ENCODE data around the gene INPP4A. TPM values are rescaled to one million over a fixed set of nuclear protein-coding genes. Genes with fewer than 3 reads are reported as not detected.

INPP4A gene
- total and polyA plus RNA-seq, 2 of the 13 experiments (the other 11 are each of a cell fraction or from before 2014, with no cell fraction given) = 10.1 to 10.9 TPM

DNA sequence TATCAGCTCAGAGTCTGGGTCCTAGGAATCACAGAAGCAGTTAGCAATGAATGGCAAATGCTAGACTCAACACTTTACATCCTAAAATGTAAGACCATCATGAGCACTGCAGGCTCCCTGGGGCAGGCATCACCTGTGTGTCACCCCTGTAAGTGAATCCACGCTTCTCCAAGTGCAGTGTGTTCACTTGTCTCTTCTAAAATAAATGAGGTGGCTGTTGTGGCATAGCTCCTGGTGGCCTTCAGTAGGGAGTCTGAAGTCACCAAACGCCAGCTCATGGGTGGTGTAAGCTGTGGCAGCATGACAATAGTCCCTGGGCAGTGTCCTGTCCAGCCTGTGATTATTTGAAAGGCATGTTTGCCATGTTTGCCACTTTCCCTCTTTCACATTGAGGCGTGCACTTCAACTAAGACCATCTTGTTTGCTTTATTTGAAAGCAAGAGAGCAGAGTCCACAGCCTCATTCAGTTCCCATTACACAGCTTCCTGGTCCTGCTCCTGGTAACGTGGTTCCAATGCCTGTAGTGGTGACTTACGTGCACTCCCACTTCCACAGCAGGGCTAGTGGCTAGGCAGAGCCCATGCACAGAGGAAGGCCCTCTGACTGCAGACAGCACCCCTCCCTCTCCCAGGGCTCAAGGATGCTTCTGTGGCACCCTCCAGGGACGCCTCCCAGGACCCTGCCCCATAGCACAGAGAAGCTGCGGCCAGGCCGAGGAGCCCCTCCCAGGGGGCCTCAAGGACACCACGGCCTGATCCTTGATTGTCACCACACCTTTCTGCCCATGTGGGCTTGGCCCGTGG, 139.4 kb downstream of the INPP4A start (continued):
- TF ChIP-seq, protein P1, sequence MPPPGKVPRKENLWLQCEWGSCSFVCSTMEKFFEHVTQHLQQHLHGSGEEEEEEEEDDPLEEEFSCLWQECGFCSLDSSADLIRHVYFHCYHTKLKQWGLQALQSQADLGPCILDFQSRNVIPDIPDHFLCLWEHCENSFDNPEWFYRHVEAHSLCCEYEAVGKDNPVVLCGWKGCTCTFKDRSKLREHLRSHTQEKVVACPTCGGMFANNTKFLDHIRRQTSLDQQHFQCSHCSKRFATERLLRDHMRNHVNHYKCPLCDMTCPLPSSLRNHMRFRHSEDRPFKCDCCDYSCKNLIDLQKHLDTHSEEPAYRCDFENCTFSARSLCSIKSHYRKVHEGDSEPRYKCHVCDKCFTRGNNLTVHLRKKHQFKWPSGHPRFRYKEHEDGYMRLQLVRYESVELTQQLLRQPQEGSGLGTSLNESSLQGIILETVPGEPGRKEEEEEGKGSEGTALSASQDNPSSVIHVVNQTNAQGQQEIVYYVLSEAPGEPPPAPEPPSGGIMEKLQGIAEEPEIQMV (CRISPR knock-in tag; IDR thresholded peaks at IDR 0.05; ENCODE audit: low read depth) = 0 out of 2 replicates have a peak, but pooled peaks have one; percentile 24
- TF ChIP-seq ZC3H13 (CRISPR knock-in tag; IDR thresholded peaks at IDR 0.05) (peak; percentile 77; the same call in 1 of the 2 replicates), ZNF770 (CRISPR knock-in tag; IDR thresholded peaks at IDR 0.05) (no peak), KMT2A (CRISPR knock-in tag; IDR thresholded peaks at IDR 0.05) (peak; percentile 67; the same call in 1 of the 2 replicates), JDP2 (CRISPR knock-in tag; IDR thresholded peaks at IDR 0.05; ENCODE audit: borderline replicate concordance) (no peak), ZNF652 (CRISPR knock-in tag; IDR thresholded peaks at IDR 0.05; ENCODE audit: borderline replicate concordance, low read depth) (no peak), U2AF2 (IDR thresholded peaks at IDR 0.05; ENCODE audit: low read depth, low read length) (no peak), KDM5B (CRISPR knock-in tag; IDR thresholded peaks at IDR 0.05; ENCODE audit: borderline replicate concordance) (peak; percentile 83), HCFC1 (IDR thresholded peaks at IDR 0.05; ENCODE audit: low read depth, low read length) (no peak), ATF5 (CRISPR knock-in tag; IDR thresholded peaks at IDR 0.05; ENCODE audit: low read depth) (no peak), NR0B2 (CRISPR knock-in tag; IDR thresholded peaks at IDR 0.05) (0 out of 2 replicates have a peak, but pooled peaks have one; percentile 47), ZBTB20 (CRISPR knock-in tag; IDR thresholded peaks at IDR 0.05; ENCODE audit: borderline replicate concordance, low read depth) (peak; percentile 74; the same call in 1 of the 2 replicates), RFXAP (CRISPR knock-in tag; IDR thresholded peaks at IDR 0.05; ENCODE audit: borderline replicate concordance) (0 out of 2 replicates have a peak, but pooled peaks have one; percentile 33), RXRA (CRISPR knock-in tag; IDR thresholded peaks at IDR 0.05) (peak; percentile 14), ZNF768 (CRISPR knock-in tag; IDR thresholded peaks at IDR 0.05) (no peak; the same call in 1 of the 2 replicates), CHD4 (IDR thresholded peaks at IDR 0.05; ENCODE audit: borderline replicate concordance, low read length) (peak; percentile 32; the same call in 1 of the 2 replicates), ZNF766 (CRISPR knock-in tag; IDR thresholded peaks at IDR 0.05; ENCODE audit: borderline replicate concordance) (no peak)
- TF ChIP-seq, protein P2, sequence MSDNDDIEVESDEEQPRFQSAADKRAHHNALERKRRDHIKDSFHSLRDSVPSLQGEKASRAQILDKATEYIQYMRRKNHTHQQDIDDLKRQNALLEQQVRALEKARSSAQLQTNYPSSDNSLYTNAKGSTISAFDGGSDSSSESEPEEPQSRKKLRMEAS (IDR thresholded peaks at IDR 0.05) = peak; percentile 93
- TF ChIP-seq, protein P3, sequence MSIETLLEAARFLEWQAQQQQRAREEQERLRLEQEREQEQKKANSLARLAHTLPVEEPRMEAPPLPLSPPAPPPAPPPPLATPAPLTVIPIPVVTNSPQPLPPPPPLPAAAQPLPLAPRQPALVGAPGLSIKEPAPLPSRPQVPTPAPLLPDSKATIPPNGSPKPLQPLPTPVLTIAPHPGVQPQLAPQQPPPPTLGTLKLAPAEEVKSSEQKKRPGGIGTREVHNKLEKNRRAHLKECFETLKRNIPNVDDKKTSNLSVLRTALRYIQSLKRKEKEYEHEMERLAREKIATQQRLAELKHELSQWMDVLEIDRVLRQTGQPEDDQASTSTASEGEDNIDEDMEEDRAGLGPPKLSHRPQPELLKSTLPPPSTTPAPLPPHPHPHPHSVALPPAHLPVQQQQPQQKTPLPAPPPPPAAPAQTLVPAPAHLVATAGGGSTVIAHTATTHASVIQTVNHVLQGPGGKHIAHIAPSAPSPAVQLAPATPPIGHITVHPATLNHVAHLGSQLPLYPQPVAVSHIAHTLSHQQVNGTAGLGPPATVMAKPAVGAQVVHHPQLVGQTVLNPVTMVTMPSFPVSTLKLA (IDR thresholded peaks at IDR 0.05) = peak; percentile 62
- TF ChIP-seq, protein P4, sequence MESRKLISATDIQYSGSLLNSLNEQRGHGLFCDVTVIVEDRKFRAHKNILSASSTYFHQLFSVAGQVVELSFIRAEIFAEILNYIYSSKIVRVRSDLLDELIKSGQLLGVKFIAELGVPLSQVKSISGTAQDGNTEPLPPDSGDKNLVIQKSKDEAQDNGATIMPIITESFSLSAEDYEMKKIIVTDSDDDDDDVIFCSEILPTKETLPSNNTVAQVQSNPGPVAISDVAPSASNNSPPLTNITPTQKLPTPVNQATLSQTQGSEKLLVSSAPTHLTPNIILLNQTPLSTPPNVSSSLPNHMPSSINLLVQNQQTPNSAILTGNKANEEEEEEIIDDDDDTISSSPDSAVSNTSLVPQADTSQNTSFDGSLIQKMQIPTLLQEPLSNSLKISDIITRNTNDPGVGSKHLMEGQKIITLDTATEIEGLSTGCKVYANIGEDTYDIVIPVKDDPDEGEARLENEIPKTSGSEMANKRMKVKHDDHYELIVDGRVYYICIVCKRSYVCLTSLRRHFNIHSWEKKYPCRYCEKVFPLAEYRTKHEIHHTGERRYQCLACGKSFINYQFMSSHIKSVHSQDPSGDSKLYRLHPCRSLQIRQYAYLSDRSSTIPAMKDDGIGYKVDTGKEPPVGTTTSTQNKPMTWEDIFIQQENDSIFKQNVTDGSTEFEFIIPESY (CRISPR knock-in tag; IDR thresholded peaks at IDR 0.05) = 0 out of 2 replicates have a peak, but pooled peaks have one; percentile 22
